Measurements from ENCODE around the gene KIF26B.
"Not testable (repeated sequence)": the region's sequence is repeated elsewhere in the genome, so short reads cannot be mapped to it uniquely, and the experiment has no call there.

KIF26B gene

DNA sequence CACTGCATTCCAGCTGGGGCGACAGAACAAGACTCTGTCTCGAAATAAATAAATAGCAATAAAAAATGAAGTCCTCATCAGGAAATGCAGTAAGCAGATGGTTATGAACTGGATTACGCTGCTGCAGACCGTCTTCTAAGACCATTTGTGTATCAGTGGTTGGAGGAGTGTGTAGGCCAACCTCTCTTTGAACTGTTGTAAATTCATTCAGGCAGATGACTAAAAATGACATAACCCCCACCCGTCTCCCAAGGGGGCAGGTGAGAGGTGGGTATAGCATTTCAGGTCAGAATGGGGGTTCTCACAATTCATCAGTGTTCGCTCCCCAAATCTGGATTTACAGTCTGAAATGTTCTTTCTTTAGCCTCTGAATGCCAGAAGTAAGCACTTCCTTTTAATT lies 177.3 kb downstream of the KIF26B start:
- DNase-seq = no peak

DNA sequence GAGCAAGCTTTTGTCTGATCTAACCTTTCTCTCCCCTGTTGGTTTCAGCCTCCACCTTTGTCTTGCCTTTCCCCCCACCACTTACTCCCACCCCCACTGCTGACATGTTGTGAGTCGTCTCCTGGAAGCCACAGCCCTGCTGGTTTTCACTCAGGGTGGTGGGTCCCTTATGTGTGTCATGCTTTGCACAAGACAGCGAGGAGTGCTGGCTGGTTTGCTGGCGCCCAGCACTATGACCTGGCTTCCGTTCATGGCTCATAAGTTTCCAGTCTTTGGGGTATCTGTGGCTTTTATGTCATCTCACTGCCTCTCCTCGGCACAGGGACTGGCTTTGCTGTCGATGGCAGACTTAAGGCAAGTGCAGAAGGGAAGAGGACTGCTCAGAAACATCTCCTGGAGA lies 177.7 kb downstream of the KIF26B start:
- no peak for DNase-seq

DNA sequence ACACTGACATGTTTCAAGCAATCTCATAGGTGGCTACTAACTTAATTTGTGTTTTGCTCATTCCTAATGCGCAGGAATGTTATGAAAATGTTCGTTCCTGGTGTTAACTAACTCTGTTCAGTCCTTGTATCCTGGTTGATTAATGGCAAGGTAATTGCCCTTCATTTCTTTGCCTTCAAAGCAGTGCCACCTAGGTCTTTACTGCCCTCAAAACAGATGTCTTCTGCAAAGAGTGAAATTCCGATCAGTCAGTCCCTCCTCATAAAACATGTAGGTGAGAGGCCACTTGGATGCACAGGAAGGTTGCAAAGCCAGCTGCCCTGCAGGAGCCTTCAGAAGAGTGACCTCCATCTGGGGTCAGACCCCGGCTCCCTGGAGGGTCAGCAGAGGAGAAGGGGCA lies 179.4 kb downstream of the KIF26B start:
- no peak for DNase-seq

DNA sequence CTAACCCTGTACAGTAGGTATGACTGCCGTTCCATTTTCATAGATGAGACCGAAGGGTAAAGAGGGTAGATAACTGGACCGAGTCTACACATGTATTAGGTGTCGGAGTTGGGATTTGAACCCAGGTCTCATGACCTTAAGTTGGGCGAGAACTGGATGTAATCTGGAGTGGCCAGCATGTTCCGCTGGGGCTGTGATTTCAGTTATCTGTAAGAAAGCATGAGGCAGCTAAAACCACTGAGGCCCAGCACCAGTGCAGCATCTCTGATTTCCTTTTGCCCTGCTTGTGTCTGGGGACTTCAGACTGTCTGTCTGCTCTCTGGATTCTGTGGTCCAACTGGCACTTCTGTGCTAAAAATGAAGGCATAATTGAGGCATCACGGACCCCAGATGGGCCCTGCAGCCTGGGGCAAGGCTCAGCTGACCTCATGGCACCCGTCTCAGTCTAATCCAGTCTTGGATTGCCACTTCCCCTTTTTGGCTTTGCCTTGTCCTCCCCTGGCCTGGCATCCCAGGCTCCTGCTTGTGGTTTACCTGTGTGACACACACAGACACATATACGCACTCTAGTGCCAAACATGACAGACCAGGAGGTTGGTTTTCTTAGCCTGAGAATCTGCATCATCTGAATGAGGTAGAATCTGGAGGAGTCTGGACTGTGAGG lies 180.2 kb downstream of the KIF26B start:
- DNase-seq = peak; percentile 22

DNA sequence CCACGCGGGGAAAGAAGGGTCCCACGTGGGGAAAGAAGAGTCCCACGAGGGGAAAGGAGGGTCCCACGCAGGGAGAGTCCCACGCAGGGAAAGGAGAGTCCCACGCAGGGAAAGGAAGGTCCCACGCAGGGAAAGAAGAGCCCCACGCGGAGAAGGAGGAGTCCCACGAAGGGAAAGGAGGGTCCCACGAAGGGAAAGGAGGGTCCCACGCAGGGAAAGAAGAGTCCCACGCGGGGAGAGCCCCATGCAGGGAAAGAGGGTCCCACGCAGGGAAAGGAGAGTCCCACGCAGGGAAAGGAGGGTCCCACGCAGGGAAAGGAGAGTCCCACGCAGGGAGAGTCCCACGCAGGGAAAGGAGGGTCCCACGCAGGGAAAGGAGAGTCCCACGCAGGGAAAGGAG lies 180.9 kb downstream of the KIF26B start:
- DNase-seq = not testable (repeated sequence)

DNA sequence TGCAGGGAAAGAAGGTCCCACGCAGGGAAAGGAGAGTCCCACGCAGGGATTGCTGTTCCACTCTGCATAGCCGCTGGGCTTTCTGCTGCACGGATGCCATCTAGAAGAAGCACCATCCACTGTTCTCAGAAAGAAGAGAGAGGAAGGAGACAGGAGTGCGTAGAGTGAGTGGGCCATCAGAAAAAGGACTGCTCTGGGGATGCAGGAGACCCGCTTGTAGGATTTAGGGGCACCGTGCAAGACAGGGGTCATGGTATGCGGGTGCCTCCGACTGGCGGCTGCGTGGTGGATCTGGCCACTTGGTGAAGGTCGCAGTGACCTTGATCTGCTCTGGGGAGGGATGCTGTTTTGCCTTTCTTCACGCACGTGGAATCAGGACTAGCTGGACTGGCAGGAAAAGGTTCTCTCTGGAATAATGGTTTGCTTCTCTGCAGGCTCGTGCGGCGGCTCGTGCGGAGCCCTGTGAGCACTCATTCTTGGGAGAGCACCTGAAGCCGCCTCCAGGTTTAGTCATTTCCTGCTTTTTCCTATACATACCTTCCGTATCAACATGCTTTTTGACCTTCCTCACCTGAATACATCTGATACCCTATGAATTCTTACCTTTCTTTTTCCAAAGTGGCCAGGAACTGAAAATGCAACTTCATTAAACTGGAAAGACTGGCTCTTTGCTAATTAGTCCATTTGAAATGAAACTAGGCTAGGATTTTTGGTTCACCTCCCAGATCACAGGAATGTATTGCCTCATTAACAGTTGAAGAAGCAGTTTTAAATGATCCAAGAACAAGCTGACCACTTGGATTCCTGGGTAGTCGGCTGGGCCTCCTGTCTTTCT lies 181.6 kb downstream of the KIF26B start:
- no peak for DNase-seq

DNA sequence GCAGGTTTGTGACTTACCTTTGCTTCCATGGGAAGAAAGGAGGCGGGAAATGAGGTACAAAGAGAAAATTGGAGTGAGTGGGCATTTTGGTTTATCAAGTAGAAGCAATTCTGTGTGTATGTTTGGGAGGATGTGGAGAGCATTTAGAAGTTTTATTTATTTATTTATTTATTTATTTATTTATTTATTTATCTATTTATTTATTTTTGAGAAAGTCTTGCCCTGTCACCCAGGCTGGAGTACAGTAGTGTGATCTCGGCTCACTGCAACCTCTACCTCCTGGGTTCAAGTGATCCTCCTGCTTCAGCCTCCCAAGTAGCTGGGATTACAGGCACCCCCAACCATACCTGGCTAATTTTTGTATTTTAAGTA lies 182.2 kb downstream of the KIF26B start:
- not testable (repeated sequence) for DNase-seq

DNA sequence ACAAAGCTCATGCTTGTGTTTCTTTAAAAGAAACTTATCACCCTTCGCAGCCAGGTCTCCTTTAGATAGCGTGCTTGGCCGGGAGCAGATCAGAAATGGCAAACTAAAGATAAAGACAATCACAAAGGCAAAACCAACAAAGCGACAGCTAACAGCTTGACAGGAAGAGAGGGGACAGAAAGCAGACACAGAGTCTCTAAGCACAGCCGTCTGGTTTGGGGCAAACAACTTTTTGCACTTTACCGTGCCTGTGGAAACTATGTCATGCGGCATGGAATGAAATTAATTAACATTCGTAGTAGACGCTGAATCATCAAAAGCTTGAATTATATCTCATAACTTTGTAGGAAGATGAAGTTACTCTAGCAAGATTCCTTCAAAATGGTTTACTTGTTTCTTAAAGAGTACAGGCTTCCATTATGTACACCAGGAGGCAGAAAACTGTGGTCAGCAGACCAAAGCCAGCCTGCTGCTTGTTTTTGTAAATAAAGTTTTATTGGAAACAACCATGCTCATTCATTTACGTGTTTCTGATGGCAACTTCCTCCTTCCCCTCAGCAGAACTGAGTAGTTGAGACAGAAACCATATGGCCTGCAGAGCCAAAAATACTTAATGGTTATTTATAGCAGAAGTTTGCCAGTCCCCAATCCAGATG lies 183.2 kb downstream of the KIF26B start:
- peak; percentile 87 for DNase-seq

DNA sequence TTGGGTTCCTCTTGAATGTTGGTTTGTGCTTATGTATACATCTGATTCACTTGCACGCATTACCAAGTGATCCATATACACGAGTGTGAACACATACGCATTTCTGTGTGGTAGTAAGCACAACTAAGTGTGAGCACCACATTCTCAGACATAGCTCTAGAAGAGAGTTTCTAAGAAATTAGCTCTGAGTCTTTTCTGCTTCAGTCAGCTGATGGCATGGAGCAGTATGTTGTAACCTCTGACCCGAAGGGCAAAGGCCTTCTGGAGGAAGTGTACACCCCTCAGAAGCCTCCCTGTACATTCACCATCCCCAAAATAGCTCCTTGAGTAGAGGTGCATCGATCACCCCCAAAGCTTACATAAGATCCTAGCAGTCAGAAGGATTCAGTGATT lies 183.7 kb downstream of the KIF26B start:
- no peak for DNase-seq

DNA sequence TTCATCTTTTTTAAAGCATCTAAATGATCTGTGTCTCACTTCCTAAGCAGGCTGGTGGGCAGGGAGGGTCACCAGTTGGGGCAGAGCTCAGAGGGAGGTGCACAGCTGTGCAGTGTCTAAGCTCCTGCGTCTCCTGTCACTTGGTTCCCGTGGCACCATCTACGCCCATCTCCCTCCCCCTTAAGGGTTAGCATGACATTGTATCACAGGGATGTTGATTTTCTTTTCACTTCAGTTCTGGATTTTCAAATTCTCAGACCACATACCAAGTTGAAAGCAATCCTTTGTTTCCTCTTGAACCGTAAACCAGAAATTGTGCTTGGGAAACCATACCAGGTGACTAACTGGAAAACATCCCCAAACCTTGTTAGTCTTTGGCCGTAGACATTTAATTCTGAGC lies 187.0 kb downstream of the KIF26B start:
- DNase-seq = no peak

DNA sequence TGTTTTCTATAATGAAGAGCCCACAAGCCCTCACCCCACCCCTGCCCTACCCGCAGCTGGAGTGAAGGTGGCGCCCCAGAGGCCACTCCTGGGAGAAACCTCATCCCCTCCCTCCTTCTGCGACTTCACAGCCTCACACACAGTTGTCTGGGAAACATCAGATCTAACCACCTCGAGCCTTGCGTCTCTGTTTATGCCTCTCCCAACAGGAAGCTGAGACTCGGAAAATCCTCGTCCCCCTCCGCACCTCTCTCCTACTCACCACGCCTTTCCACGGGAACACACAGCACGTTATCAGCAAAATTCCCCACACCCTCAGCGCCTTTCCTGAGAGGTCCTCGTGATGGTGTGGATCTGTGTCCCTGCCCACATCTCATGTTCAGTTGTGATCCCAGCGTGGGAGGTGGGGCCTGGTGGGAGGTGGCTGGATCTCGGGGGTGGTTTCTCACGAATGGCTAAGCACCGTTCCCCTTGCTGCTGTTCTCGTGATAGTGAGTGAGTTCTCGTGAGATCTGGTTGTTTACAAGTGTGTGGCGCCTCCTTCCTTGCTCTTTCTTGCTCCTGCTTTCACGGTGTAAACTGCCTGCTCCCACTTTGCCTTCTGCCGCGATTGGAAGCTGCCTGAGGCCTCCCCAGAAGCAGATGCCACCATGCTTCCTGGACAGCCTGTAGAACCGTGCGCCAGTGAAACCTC lies 190.6 kb downstream of the KIF26B start:
- no peak for DNase-seq

DNA sequence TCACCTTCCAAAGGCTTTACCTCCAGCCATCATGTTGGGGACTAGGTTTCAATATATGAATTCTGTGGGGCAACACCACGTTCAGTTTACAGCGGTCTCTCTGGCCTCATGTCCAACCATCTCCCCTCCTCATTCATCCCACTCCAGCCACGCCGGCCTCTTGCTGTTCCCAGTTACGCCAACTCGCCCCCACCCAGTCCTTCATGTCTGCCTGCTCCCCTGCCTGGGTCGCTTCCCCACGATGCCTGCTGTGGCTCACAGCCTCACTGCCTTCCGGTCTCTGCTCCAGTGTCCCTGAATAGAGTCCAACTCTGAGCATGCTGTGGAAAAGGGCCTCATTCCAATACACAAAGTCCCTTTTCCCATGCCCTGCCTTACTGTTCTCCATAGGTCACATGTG lies 193.8 kb downstream of the KIF26B start:
- no peak for DNase-seq

DNA sequence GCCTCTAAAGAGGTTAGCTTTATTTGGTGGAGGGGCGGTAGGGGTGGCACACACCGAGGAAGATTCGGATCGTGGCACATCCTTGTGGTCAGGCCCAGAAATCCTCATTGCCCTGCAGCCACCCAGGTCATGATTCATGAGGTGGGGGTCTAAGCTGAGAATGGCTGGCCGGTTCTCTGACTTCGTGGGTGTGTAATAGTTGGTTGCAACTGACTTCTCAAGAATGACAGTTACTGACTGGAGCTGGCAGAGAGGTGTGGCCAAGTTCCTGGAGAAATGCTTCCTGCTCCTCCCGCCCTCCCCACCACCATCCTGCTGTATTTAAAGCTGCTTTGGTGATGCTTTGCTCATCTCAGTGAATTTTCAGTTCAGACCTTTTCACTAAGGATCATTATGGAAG lies 198.6 kb downstream of the KIF26B start:
- no peak for DNase-seq

DNA sequence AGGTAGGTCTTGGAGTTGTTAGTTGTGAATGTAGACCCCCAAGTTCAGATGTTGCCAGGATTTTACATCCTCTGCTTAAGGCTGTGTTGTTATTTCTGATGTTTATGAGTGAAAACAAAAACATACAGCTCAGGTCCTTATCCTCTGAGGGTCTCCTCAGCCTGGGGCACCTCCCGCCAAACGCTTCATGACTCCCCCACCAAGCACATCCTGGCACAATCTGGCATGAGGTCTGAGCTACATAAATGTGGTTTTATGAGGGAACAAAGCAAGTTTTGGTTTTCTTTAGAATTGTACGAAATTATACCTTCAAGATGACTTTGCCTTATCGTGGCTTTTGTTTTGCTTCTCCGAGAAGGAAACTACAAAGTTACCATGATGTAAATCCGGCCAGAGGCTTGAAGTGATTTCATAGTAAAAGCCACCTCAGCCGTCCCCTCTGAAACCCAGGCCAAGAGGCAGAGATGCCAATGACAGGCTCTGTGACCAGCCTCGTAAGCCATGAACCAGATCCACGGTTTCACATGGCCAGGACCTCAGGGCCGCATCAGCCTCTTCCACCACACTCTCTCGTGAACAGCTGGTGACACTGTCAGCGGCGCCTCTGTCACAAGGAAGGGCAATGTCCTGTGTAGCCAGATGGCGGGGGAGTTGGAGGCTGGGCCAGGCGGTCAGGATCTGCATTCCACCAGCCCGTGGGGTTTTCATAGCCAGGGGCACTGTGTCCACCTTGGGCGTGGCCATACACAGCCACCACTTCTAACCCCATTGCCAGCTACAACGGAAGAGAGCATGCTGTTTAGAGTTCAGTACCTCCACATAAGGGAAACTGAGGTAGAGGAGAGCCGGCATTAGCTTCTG lies 199.4 kb downstream of the KIF26B start:
- DNase-seq = no peak

DNA sequence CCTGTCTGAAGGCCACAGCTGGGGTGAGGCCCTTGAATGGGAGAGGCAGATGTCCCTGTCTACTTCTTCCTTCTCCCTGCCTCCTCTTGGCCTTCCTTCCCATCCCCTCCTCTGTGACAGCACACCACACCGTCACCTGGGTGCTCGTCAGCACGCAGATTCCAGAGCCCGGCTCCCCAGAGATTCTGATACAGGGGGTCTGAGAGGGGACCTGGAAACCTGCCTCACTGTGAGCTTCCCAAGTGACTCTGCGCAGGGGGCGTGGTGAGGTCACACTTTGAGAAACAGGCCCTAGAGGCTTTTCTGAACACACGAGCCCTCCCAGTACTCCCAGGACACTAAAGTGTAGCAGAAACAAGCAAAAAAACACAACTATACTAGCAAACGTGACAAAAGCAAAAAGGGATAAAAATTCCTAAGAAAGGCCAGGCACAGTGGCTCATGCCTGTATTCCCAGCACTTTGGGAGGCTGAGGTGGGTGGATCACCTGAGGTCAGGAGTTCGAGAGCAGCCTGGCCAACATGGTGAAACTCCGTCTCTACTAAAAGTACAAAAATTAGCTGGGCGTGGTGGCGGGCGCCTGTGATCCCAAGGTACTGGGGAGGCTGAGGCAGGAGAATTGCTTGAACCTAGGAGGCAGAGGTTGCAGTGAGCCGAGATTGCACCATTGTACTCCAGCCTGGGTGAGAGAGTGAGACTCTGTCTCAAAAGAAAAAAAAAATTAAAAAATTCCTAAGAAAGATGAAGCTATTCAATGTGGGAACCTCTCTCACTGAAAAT lies 201.3 kb downstream of the KIF26B start:
- DNase-seq = not testable (repeated sequence)

DNA sequence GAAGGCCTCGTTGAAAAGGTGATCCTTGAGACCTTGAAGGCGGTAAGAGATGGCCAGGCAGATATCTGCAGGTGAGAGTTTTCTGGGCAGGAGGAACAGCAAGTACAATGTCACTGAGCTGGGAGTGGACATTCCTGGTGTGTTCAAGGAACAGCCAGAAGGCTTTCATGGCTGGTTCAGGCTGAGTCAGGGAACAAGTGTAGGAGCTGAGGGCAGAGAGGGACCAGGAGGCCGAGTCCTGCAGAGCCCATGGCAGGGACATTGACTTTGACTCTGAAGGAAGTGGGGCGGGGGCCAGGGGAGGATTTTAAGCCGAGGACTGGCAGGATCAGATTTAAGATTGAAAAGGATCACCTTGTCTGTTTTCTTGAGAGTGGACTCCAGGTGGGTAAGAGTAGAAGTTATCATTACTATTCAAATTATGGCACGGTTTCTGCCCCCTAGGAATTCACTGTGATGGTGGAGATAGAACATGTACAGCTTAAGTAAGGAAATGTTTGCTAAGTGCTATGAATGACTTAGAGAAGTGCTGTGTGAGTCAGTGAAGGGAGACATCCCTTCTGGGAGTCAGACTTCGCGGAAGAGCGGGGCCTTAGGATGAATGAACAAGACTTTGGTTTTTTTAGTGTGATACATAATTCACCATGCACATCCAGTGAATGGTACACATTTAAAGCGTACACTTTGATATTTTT lies 202.3 kb downstream of the KIF26B start:
- no peak for DNase-seq

DNA sequence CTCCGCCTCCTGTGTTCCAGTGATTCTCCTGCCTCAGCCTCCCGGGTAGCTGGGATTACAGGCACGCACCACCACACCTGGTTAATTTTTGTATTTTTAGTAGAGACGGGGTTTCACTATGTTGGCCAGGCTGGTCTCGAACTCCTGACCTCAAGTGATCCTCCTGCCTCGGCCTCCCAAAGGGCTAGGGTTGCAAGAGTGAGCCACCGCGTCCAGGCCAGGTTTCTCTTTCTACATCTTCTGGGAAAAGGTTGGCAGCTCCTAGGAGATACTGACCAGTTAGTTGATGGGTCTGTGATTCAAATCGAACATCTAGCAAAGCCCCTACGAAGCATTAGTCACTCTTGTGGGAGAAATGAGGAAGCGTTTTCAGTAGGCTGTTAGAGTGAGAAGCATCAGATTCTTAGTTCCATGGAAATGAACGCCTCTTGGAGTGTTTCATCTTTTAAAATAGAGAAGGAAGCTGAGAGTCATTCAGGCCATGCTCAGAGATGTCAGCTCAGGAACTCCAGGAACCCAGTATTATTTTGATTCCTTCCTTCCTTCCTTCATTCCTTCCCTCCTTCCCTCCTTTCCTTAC lies 204.4 kb downstream of the KIF26B start:
- DNase-seq = not testable (repeated sequence)

DNA sequence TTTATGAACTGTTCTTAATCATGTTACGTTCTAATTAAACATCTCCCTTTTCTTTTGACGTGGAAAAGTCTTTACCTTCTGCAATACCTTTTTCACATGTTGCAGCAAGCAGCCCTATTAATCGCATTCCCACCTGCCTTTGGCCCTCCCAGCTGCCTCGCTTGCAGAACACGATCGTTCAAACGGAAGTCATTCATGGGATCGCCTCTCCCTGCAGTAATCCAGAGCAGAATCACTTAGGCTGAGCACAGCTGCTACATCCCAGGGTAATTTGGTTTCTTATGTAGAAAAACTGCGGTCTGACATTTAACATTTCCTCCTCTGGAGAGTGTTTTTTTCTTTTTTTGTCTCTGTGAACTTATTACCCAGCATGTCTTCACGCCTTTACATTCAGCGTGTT lies 206.3 kb downstream of the KIF26B start:
- DNase-seq = no peak

DNA sequence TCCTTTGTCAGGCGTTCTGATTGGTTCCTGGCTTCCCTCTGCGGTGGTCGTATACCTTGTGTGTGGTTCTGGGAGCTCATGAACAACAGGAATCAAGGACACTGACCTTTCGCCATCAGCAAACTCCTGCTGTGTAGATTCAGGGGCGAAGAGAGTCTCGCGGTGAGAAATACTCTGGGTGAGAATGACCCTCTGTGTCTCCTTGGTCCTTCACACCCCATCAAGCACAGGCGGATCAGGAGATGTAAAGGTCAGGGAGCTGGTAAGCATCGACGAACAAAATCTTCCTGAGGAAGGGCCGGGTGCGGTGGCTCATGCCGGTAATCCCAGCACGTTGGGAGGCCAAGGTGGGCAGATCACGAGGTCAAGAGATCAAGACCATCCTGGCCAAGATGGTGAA lies 207.2 kb downstream of the KIF26B start:
- DNase-seq = no peak

DNA sequence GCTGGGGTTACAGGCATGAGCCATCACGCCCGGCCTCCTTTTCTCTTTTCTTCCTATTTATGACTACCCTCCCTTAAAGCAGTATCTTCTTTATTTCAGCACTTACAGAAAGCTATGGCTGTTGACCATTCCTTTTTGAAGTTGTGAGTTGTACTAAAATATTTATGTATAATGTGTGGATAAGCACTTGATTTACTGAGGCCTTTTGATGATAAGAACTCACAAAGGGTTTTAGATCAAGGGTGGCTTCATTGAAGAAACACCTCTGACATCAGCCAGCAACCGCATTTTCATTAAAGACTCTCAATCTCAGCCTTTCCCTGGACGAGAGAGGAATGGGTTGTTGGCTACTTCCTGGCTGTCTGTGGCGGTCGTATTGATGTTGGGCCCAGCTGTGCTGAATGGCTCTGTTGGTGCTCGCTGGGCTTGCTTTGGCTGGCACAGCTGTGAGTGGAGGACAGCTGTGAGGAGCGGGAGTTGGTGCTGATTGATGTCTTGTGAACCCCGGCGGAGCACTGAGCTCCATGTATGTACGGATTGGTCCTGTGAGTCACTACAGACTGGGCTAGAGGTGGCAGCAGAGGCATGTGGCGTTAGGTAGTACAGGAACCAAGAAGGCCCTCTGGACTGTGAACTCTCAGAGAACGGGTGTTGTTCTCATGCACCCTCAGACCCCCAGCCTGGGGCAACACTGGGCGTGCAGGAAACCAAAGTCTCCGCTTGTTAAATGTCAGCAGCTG lies 208.8 kb downstream of the KIF26B start:
- DNase-seq = no peak
